OCI-M2 (cell line): ENCODE measurements around the gene TFF2.

Source experiments
- DNase-seq: peaks from one replicate; lab custom pipeline; 2025; ENCODE audit not compliant: unreplicated experiment; lab: John Stamatoyannopoulos, UW

The TFF2 gene

DNA sequence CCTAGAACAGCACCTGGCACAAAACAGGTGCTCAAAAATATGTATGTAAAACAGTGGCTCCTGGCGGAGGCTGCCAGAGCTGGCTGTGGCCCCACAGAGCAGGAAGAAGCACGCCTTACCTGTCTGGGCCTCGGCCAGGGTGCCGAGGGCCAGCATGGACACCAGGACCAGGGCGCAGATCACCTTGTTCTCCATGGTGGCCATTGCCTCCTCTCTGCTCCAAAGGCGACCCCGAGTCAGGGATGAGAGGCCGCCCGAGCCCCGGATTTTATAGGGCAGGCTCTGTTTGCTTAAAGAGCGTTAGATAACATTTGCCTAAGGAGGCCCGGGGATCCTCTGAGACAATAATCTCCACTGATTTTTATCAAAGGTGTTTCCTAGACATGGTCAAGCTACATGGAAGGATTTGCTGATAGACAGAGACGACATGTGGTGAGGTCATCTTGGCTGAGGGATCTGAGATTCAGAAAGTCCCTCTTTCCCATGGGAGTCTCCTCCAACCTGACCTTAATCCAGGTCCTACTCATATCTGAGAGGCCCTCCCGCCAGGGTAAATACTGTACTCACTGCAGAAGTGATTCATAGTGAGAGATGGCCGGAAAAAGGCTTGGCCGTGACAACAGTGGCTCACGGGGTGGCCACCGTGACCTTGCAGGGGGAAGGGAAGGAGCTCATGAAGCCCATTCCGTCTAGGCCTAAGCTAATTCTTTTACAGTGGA is 15.7 kb upstream of the TFF2 start, which contains the start of gene TFF1:
Gene TFF1 (minus strand): TSS at position 244 of the 719 bp plus-strand sequence. CDS start 40 bp downstream, at position 204.
- DNase-seq, result no peak

DNA sequence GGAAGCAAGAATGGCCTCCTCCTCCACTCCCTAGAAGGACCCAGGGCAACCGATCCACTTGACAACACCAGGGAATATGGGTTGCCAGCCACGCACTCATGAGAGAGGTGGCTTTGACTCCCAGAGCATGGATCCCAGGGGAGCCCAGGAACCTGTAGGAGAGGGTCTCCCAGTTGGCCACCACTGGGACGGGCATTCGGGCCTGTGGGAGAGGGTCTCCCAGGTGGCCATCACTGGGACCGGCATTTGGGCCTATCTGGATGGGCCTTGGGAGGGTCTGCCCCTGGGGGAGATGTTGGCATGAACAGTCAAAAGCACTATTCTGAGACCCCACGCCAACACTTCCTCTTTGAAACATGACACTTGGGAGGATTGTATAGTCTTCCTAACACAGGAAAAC is 15.0 kb upstream of the TFF2 start:
- DNase-seq, result no peak

DNA sequence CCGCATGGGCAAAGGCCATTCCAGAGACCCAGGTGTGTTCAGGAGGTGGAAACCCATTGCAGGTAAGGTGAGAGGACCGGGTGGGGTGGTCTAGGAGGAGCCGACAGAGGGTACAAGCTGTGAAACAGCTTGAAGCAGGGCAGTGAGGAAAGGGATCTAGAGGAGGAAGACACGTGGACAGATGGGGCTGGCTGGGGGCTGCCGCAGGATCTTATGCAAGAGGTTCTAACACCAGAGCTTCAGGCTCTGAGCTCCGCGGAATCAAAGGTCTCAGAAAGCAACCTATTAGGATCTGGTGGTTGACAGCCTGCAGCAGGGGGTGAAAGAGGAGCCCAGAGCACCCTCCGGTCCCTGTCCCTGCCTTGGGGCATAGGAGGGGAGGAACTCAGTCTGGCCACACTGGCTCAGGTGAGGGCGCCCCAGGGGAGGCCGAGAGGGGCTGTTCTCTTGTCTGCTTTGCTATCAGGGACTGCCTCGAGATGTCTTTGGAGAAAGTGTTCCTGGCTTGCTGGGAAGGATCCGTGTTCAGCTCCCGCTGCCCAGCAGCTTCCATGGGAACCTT is 13.6 kb upstream of the TFF2 start:
- DNase-seq, result no peak

- DNase-seq, result no peak
These were observed 12.5 kb upstream of the TFF2 start for GRCh38 chr21:42363312-42363711.

GRCh38 chr21:42362700-42363099 is 11.9 kb upstream of the TFF2 start:
- DNase-seq, result no peak

DNA sequence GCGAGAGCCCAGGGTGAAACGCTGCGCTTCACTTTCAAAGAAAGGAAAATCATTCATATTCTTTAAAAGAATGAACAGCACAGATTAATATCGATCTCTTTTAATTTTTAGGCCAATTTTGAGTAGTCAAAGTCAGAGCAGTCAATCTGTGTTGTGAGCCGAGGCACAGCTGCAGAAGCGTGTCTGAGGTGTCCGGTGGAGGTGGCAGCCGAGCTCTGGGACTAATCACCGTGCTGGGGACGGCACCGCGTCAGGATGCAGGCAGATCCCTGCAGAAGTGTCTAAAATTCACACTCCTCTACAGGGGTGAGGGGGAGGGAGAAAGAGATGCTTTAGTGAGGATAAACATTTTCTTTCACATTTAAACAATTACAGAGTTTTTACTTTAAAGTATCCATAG is 11.4 kb upstream of the TFF2 start:
- DNase-seq, result no peak

DNA sequence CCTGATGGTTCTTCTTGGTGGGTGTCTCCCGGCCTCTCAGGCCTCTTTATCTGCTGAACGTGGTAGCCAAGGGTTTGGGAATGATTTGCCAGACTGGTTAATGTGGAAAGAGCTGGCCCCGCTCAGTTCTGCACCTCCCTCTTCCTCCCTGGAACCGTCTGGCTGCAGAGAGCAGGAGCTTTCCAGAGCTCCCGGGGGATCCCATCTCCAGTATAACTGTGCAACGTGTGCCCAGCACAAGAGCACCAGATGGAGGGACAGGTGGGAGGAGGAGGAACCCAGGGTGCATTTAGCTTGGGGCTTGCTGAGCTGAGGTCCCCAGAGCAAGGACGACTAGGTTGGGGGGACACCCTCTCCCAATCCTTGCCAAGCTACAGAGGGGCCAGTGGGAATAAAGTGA is 10.5 kb upstream of the TFF2 start:
- no peak for DNase-seq

DNA sequence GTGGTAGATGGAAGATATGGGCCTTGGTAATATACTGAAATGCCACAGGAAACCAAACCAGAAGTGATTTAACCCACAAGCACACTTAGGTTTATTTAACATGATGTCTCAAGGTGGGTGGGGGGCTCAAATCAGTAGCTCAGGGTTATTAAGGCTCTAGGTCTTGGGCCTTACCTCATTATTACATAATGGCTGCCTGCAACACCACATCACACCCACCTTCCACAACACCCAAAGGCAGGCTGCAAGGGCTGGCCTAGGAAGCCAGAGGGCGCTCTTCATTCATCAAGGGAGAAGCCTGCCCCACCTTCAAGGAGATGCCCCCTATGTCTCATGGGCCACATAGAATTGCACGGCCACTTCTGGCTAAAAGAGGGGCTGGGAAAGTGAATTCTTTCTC is 9.5 kb upstream of the TFF2 start:
- no peak for DNase-seq

- no peak for DNase-seq
These were observed 8.1 kb upstream of the TFF2 start for GRCh38 chr21:42358937-42359336.

- DNase-seq, result no peak
These were observed 7.5 kb upstream of the TFF2 start for GRCh38 chr21:42358261-42358660.

DNA sequence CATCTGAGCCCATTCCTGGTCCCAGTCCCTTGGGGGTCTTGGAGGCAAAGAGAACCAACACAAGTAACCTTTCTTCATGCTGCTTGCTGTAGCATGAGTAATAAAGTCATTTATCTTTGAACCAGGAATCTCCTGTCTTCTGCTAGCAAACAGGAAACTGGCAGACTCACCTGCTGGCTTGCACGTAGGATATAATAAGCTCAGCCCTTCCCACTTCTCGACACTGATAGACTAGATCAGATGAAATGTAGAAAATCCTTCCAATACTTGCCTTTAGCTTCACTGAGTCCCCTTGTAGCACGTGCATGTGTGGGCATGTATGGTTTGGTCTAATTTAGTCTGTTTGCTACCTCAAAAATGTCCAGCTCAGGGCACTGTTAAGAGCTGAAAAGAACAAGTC is 6.5 kb upstream of the TFF2 start:
- no peak for DNase-seq

GRCh38 chr21:42356650-42357049 is 5.9 kb upstream of the TFF2 start:
- no peak for DNase-seq

GRCh38 chr21:42356046-42356445 is 5.3 kb upstream of the TFF2 start:
- no peak for DNase-seq

DNA sequence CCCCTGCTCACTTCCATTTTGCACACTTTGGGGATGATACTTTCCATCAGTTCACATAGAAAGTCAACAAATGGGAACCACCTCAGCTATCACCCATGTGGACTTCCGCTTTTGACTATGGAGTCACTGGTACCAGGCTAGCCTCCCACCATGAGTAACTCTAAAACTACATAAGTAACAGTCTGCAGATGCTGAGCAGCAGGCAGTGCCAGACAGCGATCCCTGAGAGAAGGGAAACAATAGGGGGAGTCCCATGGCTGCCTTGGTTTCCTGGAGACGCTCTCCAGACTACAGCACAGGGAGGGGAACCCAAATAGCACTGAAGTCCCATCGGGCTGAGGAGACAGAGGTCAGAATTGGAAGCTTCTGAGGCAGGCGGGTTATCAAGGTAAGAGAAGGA is 2.8 kb upstream of the TFF2 start:
- no peak for DNase-seq

GRCh38 chr21:42352441-42353095 is 1.8 kb upstream of the TFF2 start:
- DNase-seq, result no peak

DNA sequence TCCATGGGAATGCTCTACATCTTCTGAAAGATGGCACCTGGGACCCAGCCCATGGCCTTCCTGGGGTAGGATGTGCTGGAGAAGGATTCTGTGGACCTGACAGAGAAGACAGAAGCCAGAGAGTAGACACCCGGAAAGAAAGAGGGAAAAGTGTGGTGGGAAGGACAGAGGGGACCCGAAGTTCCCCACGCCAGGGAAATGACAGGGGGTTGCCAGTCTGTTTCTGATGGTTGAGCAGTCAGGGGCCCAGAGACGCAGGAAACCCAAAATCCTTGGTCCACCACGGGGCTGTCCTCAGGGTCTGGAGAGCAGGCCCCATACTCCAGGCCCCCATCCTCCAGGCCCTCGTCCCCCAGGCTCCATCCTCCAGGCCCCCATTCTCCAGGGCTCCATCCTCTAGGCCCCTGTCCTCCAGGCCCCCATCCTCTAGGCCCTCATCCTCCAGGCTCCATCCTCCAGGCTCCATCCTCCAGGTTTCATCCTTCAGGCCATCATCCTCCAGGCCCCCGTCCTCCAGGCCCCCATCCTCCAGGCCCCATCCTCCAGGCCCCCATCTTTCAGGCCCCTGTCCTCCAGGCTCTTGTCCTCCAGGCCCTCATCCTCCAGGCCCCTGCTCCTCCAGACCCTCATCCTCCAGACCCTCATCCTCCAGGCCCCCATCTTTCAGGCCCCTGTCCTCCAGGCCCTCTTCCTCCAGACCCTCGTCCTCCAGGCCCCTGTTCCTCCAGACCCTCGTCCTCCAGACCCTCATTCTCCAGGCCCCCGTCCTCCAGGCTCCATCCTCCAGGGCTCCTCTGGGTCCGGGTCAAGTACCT is 1.0 kb upstream of the TFF2 start:
- DNase-seq, result no peak

GRCh38 chr21:42350318-42350910 is 380 bp downstream of the TFF2 start:
- no peak for DNase-seq

DNA sequence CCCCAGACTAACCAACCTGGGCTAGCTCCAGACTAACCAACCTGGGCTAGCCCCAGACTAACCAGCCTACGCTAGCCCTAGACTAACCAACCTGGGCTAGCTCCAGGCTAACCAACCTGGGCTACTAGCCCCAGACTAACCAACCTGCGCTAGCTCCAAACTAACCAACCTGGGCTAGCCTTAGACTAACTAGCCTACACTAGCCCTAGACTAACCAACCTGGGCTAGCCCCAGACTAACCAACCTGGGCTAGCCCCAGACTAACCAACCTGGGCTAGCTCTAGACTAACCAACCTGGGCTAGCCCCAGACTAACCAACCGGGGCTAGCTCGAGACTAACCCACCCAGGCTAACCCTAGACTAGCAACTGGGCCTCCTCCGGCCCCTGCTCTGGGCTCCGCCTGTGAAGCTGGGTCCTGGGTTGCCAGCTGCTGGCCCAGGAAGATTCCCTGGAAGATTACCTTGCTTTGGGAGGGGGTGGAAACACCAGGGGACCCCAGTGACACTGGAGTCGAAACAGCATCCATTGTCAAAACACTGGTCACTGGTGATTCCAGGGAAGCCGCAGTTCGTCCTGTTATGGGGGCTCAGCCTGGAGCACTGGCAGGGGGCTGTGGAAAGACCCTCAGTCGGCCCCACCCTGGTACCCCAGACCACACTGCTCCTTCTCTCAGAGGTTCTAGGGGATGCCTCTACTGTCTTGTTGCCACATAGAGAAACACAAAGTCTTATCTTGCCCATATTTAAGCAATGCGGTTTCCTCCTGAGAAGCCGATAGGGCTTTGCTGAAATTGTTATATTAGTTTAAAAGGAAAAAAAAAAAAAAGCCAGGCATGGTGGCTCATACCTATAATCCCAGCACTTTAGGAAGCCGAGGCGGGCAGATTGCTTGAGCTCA is 1.1 kb downstream of the TFF2 start:
- DNase-seq, result no peak

DNA sequence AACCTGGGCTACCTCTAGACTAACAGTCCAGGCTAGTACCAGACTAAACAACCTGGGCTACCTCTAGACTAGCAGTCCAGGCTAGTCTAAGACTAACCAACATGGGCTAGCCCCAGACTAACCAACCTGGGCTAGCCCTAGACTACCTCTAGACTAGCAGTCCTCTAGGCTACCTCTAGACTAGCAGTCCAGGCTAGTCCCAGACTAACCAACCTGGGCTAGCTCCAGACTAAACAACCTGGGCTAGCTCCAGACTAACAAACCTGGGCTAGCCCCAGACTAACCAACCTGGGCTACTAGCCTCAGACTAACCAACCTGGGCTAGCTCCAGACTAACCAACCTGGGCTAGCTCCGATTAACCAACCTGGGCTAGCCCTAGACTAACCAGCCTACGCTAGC is 2.0 kb downstream of the TFF2 start:
- no peak for DNase-seq

GRCh38 chr21:42347601-42348327 is 3.0 kb downstream of the TFF2 start:
- DNase-seq, result no peak
